Measurements from ENCODE around the gene MYDGF.

- TF ChIP-seq EHMT2 (IDR thresholded peaks at IDR 0.05) = no peak
- TF ChIP-seq HNRNPK (IDR thresholded peaks at IDR 0.05; ENCODE audit: low read depth, low read length, poor library complexity, severe bottlenecking) = no peak
- no peak for TF ChIP-seq GTF2F1 (IDR thresholded peaks at IDR 0.05; ENCODE audit: low read depth, low read length)
- no peak for TF ChIP-seq RFX5 (IDR thresholded peaks at IDR 0.05; ENCODE audit: low read depth, low read length)
- TF ChIP-seq STAT6 (CRISPR knock-in tag; IDR thresholded peaks at IDR 0.05) = no peak
- no peak for TF ChIP-seq ZNF263 (CRISPR knock-in tag; IDR thresholded peaks at IDR 0.05; ENCODE audit: borderline replicate concordance)
- no peak for TF ChIP-seq SP1 (CRISPR knock-in tag; IDR thresholded peaks at IDR 0.05)
- no peak; the same call in 1 of the 2 replicates for TF ChIP-seq NFIC (IDR thresholded peaks at IDR 0.05)
- TF ChIP-seq TAF7 (tag; IDR thresholded peaks at IDR 0.05) = no peak
- no peak for TF ChIP-seq JUN (IDR thresholded peaks at IDR 0.05; ENCODE audit: borderline replicate concordance, low read depth, low read length)
- TF ChIP-seq JUN (CRISPR knock-in tag; IDR thresholded peaks at IDR 0.05; ENCODE audit: borderline replicate concordance) = no peak
Observed at GRCh38 chr19:4609878-4610511, 60.1 kb downstream of the MYDGF start.

Data from K562 (cell line).